ENCODE results near the gene AMN.
"Not testable (repeated sequence)": the region's sequence is repeated elsewhere in the genome, so short reads cannot be mapped to it uniquely, and the experiment has no call there.

Gene AMN

GRCh38 chr14:102922490-102923200 is at the start of gene AMN:
Gene AMN, plus strand, starts transcription at chr14:102922663. Its CDS starts 26 bp downstream, at chr14:102922689.
- Mint-ChIP-seq H3K27ac (no peak within 1 kb of the TSS), H3K4me1 (no peaks in the 10 kb centered on the region), H3K9me3 (no peaks in the 10 kb centered on the region), H3K36me3 (ENCODE audit: low read depth) (no peaks in the 10 kb centered on the region), H3K4me3 (no peak within 1 kb of the TSS), H3K27me3 (ENCODE audit: low read depth, poor library complexity) (peaks cover 26% of the 10 kb centered on the region)
- TF ChIP-seq CTCF (IDR thresholded peaks at IDR 0.05), result no peak
- no peak for DNase-seq

GRCh38 chr14:102873131-102873530 is 49.3 kb upstream of the AMN start:
- no peaks in the 10 kb centered on the region for H3K9me3 Mint-ChIP-seq
- no peak overlapping the region for H3K27ac Mint-ChIP-seq
- H3K4me3 Mint-ChIP-seq, result no peak overlapping the region
- DNase-seq, result no peak
- peaks cover under 1% of the 10 kb centered on the region for H3K4me1 Mint-ChIP-seq
- no peak for TF ChIP-seq CTCF (IDR thresholded peaks at IDR 0.05)
- H3K27me3 Mint-ChIP-seq (ENCODE audit: low read depth, poor library complexity), result no peaks in the 10 kb centered on the region
- peaks cover 12% of the 10 kb centered on the region for H3K36me3 Mint-ChIP-seq (ENCODE audit: low read depth)

- TF ChIP-seq CTCF (IDR thresholded peaks at IDR 0.05), result no peak
- no peak for DNase-seq
- Mint-ChIP-seq H3K9me3 (no peaks in the 10 kb centered on the region), H3K4me3 (no peak overlapping the region), H3K27ac (no peak overlapping the region), H3K4me1 (no peaks in the 10 kb centered on the region), H3K36me3 (ENCODE audit: low read depth) (peaks cover 12% of the 10 kb centered on the region), H3K27me3 (ENCODE audit: low read depth, poor library complexity) (no peaks in the 10 kb centered on the region)
Observed at GRCh38 chr14:102873546-102874061, 48.9 kb upstream of the AMN start.

GRCh38 chr14:102875652-102876051 is 46.8 kb upstream of the AMN start:
- no peak for DNase-seq
- H3K36me3 Mint-ChIP-seq (ENCODE audit: low read depth), result peaks cover 15% of the 10 kb centered on the region
- H3K27ac Mint-ChIP-seq, result no peak overlapping the region
- no peaks in the 10 kb centered on the region for H3K27me3 Mint-ChIP-seq (ENCODE audit: low read depth, poor library complexity)
- no peak for TF ChIP-seq CTCF (IDR thresholded peaks at IDR 0.05)
- H3K4me1 Mint-ChIP-seq, result no peaks in the 10 kb centered on the region
- no peaks in the 10 kb centered on the region for H3K9me3 Mint-ChIP-seq
- no peak overlapping the region for H3K4me3 Mint-ChIP-seq

- H3K4me1 Mint-ChIP-seq; H3K36me3 Mint-ChIP-seq (ENCODE audit: low read depth); H3K27me3 Mint-ChIP-seq (ENCODE audit: low read depth, poor library complexity); H3K27ac Mint-ChIP-seq; H3K9me3 Mint-ChIP-seq; DNase-seq; H3K4me3 Mint-ChIP-seq: not testable (repeated sequence)
Observed at GRCh38 chr14:102877511-102877910, 45.0 kb upstream of the AMN start.

- Mint-ChIP-seq H3K9me3 (no peaks in the 10 kb centered on the region), H3K4me1 (no peaks in the 10 kb centered on the region), H3K27ac (no peak overlapping the region), H3K36me3 (ENCODE audit: low read depth) (peaks cover 11% of the 10 kb centered on the region), H3K4me3 (no peak overlapping the region), H3K27me3 (ENCODE audit: low read depth, poor library complexity) (no peaks in the 10 kb centered on the region)
- DNase-seq, result no peak
- no peak for TF ChIP-seq CTCF (IDR thresholded peaks at IDR 0.05)
Observed at GRCh38 chr14:102878174-102878969, 44.1 kb upstream of the AMN start.
